Hepatocyte (in vitro differentiated cells): ENCODE measurements around the gene TMEM256.

Experiments
- CTCF ChIP-seq: fragments of 200-600 bp; sonication (generic); IDR thresholded peaks from 2 replicates; pipeline ENCODE4 v1.5.1; 2016; ENCODE audit warnings: antibody characterized with exemption, mild to moderate bottlenecking; ENCODE audit not compliant: poor library complexity
- EZH2 ChIP-seq: fragments of 200-600 bp; sonication (generic); IDR thresholded peaks from 2 replicates; pipeline ENCODE4 v1.6.1; 2016; ENCODE audit warnings: antibody characterized with exemption, mild to moderate bottlenecking, borderline replicate concordance

DNA sequence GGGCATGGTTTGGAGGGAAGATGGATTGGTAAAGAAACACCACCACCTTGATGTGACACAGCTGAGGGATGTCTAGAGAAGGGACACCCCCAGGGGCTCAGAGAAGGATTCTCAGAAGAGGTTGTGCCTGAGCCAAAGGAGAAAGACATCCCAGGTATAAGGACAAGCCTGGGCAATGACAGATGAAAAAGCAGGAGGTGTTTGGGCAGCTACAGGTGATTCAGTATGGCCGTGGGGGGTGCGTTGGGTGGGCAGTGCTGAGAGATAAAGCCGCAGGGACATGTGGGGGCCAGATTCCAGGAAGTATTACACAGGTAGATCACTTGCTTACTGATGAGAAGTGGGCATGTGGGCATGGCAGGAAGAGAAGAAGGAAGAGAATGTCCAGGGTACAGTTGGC lies 42.0 kb downstream of the TMEM256 start:
- no peak for TF ChIP-seq CTCF
- TF ChIP-seq EZH2 = no peak
